Muscle of arm (tissue), 12 donors: ENCODE data around the gene LCN15. TPM values are rescaled to one million over a fixed set of nuclear protein-coding genes. Genes with fewer than 3 reads are reported as not detected.

Source experiments
- DNase-seq: peaks from one replicate; pipeline ENCODE4 v3.0.0-alpha.2; 2013
- polyA plus RNA-seq, 12 donors: library from polyadenylated mRNA; unstranded; fragments of 120-200 nt; gene quantifications; one replicate each; pipeline ENCODE4 v1.2.1, GENCODE V29; 2013; ENCODE audit not compliant: insufficient read length in 12 of 12

LCN15 gene
- polyA plus RNA-seq, 12 donors: 0.20 to 1.1 (median 0.44) TPM; not detected in 2

GRCh38 chr9:136740971-136741882 lies 23.1 kb downstream of the LCN15 start:
- no peak for DNase-seq

GRCh38 chr9:136740491-136740890 lies 23.8 kb downstream of the LCN15 start:
- DNase-seq: no peak

- DNase-seq: no peak
Observed at GRCh38 chr9:136740069-136740468, 24.2 kb downstream of the LCN15 start.

- DNase-seq: no peak
Observed at GRCh38 chr9:136739509-136739908, 24.8 kb downstream of the LCN15 start.

GRCh38 chr9:136738960-136739359 lies 25.4 kb downstream of the LCN15 start:
- DNase-seq: no peak

GRCh38 chr9:136735812-136736480 lies 28.4 kb downstream of the LCN15 start:
- DNase-seq: no peak

- DNase-seq: no peak
Observed at GRCh38 chr9:136734837-136735496, 29.4 kb downstream of the LCN15 start.

- DNase-seq: no peak
Observed at GRCh38 chr9:136733611-136734010, 30.7 kb downstream of the LCN15 start.

- DNase-seq: no peak
Observed at GRCh38 chr9:136732444-136733178, 31.7 kb downstream of the LCN15 start.

GRCh38 chr9:136729926-136730325 lies 34.4 kb downstream of the LCN15 start:
- DNase-seq: no peak

GRCh38 chr9:136729144-136729543 lies 35.2 kb downstream of the LCN15 start:
- no peak for DNase-seq

GRCh38 chr9:136728548-136729123 lies 35.7 kb downstream of the LCN15 start:
- no peak for DNase-seq

GRCh38 chr9:136728080-136728547 lies 36.2 kb downstream of the LCN15 start:
- DNase-seq: peak; percentile 94

GRCh38 chr9:136726631-136727191 lies 37.6 kb downstream of the LCN15 start:
- DNase-seq: no peak

- DNase-seq: no peak
Observed at GRCh38 chr9:136726118-136726517, 38.2 kb downstream of the LCN15 start.

GRCh38 chr9:136725612-136726011 lies 38.7 kb downstream of the LCN15 start:
- DNase-seq: no peak

- no peak for DNase-seq
Observed at GRCh38 chr9:136724772-136725171, 39.5 kb downstream of the LCN15 start.

- DNase-seq: no peak
Observed at GRCh38 chr9:136723989-136724388, 40.3 kb downstream of the LCN15 start.

- no peak for DNase-seq
Observed at GRCh38 chr9:136723362-136723976, 40.8 kb downstream of the LCN15 start.

- no peak for DNase-seq
Observed at GRCh38 chr9:136722969-136723356, 41.4 kb downstream of the LCN15 start.
